C1 segment of cervical spinal cord (tissue), 14 donors: Measurements from ENCODE around the gene FBXL22.

Experiments
- DNase-seq, 14 donors: peaks; one replicate each; lab custom pipeline; 2025; lab: John Stamatoyannopoulos, UW

The FBXL22 gene

DNA sequence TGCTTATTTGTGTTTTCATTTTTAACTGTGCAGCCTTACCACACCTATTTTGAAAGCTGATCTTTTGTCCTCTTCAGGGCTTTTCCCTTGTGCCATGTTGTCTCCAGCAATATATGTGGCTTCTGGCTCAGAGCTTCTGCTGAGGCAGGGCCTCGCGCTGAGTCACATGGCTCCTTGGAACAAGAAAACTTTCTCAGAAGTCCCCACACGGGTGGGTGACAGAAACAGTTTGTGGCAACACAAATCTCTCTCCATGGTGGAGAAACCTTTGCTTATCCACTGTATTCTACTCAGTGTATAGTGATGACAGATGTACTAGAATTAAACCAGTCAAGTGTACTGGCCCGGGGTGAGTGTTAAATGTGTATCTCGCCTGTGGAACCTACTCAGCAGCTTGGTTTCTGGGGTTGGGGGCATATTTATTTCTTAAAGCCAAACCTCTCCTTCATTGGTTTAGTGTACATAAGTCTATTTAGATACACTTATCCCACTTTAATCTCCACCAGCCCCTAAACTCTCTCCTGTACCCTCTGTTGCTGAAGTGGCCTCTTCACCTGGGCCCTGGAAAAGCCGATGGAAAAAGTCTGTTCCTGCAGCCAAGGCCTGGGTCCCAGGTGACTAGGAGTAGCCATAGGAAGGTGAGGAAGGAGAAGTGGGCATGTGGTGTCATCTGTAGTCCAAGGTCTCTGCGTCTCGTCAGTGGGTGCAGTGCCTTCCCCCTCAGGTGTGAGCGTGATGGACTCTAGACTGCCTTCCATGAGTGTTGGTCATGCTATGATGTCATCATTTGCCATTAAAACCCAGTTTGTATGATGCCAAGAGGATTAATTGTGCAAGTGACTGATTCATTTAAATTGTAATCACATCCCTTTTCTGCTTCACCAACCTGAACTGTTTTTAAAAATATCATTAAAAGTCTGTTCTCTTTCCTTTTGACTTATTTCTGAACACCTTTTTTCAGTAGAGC lies 3.2 kb upstream of the FBXL22 start:
- DNase-seq: no peak

GRCh38 chr15:63595065-63595464 lies 2.1 kb upstream of the FBXL22 start:
- no peak for DNase-seq

DNA sequence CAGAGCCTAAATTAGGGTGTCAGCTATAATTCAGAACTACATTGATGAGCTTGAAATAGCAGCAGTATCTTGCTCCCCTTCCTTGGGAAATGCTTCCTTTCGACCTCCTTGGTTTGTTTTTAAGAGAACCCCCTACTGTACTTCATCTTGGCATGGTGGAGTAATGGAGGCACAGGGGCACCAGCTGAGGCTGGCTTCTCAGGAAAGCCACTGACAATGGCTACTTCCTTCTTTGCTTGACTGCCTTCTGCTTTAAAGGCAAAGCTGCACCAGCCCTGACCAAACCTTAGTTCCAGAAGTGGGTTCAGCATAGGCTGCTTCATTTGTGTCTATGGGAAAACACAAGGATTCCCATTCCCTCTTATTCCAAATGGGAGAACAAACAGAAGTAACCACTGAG lies 1.5 kb upstream of the FBXL22 start:
- DNase-seq: no peak

GRCh38 chr15:63596676-63597037 lies 530 bp upstream of the FBXL22 start:
- DNase-seq: no peak

GRCh38 chr15:63597821-63598220 lies 634 bp downstream of the FBXL22 start:
- DNase-seq: no peak

GRCh38 chr15:63598473-63599400 lies 1.6 kb downstream of the FBXL22 start:
- DNase-seq: peak in 2 of 14 donors; percentile 15 to 33

GRCh38 chr15:63599401-63600000 lies 2.3 kb downstream of the FBXL22 start:
- DNase-seq: peak in 10 of 14 donors; percentile 39 to 66 (median 54)

DNA sequence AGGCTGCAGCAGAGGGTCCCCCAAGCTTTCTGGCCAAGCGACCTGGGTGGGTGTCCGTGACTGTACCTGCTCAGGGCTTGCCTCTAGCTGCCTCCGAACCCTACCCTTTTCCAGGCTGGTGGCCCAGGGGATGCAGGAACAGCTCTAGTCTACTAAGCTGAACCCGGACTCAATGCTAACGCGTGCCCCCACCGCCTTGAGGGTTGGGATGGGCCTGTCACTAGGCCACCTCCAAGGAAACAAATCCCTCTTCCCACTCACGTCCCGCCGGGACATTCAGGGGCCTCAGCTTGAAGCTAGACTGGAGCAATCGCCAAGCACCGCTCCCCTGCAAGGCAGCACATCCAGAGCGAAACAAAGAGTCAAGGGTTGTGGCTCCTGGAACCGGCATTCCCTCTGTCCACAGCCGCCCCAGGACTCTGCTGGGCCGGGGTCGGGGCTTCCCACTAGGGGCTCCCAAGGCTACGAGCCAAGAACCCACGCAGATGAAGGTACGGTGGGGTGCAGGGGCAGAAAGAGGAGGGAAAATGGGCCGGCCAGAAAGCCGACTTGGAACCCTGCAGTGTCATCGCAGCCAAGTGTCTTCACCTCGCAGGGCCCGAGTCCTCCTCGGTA lies 2.9 kb downstream of the FBXL22 start:
- peak in 2 of 14 donors; percentile 68 to 73 for DNase-seq

- DNase-seq: peak in 13 of 14 donors; percentile 36 to 90 (median 78)
Measured at GRCh38 chr15:63600616-63601025, 3.4 kb downstream of the FBXL22 start.

- DNase-seq: peak in 5 of 14 donors; percentile 38 to 67 (median 54)
Measured at GRCh38 chr15:63601026-63601703, 4.0 kb downstream of the FBXL22 start.

DNA sequence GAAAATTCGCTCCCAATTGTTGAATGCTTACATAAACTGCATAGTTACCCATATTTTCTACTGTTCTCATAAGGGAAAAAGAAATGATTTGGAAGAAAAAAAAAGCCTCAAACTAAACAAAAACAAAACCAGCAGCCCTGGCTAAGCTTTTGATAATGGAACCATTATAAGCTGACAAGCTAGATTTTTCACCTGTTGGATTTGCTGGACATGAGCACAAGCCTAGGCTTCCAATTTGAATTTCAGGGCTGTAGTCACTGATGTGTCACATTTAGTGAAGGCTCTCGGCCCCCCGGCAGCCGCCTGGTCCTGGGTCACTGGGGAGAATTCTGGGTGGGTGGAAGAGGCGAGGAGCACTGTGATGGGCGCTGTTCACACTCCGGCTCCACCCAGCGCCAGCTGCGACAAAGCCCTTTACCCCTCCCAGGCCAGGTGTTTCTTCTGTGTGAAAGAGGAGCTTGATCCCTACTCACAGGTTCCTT lies 4.6 kb downstream of the FBXL22 start:
- DNase-seq: peak in 1 of 14 donors; percentile 51

GRCh38 chr15:63602595-63602994 lies 5.4 kb downstream of the FBXL22 start:
- no peak for DNase-seq

GRCh38 chr15:63603516-63603915 lies 6.3 kb downstream of the FBXL22 start:
- peak in 5 of 14 donors; percentile 19 to 43 (median 35) for DNase-seq

- no peak for DNase-seq
Measured at GRCh38 chr15:63604281-63604680, 7.1 kb downstream of the FBXL22 start.

GRCh38 chr15:63605036-63605435 lies 7.8 kb downstream of the FBXL22 start:
- no peak for DNase-seq

GRCh38 chr15:63605816-63606215 lies 8.6 kb downstream of the FBXL22 start:
- DNase-seq: no peak

GRCh38 chr15:63606308-63606707 lies 9.1 kb downstream of the FBXL22 start:
- DNase-seq: no peak

- DNase-seq: no peak
Measured at GRCh38 chr15:63608989-63609388, 11.8 kb downstream of the FBXL22 start.

GRCh38 chr15:63609448-63609847 lies 12.3 kb downstream of the FBXL22 start:
- no peak for DNase-seq

DNA sequence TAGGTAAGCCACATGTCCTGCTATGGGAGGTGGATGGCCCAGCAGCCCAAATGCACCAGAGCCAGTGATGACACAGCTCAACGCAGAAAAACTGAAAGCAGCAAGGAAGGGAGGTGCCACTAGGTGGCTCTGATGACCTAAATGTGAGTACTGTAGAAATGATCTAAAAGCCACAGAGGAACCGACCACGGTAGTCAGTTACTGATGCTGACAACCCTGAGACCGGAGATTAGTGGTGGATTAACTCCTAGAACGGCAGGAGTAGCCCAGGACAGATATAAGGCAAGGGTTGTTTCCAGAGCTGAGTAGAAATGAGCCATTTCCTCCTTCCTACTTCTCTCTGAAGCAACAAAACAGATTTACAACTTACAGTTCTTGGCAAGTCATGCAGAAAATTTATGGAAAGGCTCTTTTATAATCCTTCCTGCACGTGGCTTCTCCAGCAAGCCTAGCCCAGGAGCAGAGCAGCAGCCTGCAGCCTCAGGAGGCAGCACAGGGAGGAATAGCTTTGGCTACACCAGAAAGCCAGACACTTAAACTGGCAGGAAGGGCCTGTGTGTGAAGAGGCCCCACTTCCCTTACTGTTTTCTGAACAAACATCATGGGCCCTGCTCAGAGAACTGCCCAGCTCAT lies 13.1 kb downstream of the FBXL22 start:
- peak in 12 of 14 donors; percentile 28 to 89 (median 57) for DNase-seq
